ENCODE measurements around the gene TNFRSF13B. TPM values are rescaled to one million over a fixed set of nuclear protein-coding genes. Genes with fewer than 3 reads are reported as not detected.
"Not testable (repeated sequence)": the region's sequence is repeated elsewhere in the genome, so short reads cannot be mapped to it uniquely, and the experiment has no call there.

Gene TNFRSF13B
- polyA plus RNA-seq, 4 donors: not detected

GRCh38 chr17:16968786-16969185, 3.1 kb downstream of the TNFRSF13B start:
- no peak for DNase-seq (ENCODE audit: low read depth in 4 of 4, low spot score in 3 of 4)

GRCh38 chr17:16962804-16963203, 9.1 kb downstream of the TNFRSF13B start:
- no peak for DNase-seq (ENCODE audit: low read depth in 4 of 4, low spot score in 3 of 4)

DNA sequence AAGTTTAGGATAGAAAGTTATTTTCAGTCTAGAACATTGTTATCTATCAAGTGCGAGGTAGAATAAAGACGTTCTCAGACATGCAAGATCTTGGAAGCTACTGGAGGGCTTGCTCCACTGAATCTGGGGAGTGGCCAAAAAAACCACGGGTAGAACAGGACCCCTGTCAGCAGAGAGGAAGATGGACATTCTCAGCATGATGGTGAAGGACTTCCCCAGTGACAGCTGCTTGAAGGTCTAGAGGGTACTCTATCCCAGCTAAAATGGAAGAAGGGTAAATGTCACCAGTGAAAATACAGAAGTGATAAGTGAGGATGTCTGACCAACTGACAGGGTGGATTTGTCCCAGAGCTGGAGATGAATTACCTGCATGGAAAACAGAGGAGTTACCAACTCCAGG, 10.1 kb downstream of the TNFRSF13B start:
- no peak for DNase-seq (ENCODE audit: low read depth in 4 of 4, low spot score in 3 of 4)

DNA sequence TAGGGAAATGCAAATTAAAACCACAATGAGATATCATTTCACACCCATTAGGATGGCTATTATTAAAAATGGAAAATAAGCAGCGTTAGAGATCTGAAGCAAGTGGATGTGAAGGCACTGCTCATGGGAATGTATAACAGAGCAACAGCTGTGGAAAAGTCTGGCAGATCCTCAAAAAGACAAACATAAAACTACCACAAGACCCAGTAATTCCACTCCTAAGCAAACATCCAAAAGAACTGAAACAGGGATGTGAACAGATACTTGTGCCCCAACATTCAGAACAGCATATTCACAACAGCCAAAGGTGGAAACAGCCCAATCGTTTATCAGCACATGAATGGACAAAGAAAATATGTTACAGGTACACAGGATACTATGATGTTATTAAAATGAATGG, 10.9 kb downstream of the TNFRSF13B start:
- not testable (repeated sequence) for DNase-seq (ENCODE audit: low read depth in 4 of 4, low spot score in 3 of 4)

DNA sequence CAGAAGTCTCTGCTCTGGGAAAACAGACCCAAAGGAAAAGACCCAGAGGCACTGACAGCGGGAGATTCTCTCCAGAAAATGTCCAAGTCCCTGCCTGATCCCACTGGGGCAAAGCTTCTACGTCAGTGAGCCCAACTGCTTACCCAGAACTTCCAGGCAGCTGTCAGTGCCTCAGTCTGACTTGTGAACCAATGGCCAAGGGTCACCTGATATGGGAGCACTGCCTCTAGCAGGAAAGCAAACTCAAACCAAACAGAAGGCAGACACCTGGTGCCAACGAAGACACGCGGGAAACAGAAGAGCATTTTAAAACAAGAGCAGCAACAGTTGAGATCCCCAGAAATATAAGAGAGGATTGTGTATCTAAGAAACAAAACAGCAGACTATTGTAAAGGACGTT, 16.9 kb downstream of the TNFRSF13B start:
- not testable (repeated sequence) for DNase-seq (ENCODE audit: low read depth in 4 of 4, low spot score in 3 of 4)

DNA sequence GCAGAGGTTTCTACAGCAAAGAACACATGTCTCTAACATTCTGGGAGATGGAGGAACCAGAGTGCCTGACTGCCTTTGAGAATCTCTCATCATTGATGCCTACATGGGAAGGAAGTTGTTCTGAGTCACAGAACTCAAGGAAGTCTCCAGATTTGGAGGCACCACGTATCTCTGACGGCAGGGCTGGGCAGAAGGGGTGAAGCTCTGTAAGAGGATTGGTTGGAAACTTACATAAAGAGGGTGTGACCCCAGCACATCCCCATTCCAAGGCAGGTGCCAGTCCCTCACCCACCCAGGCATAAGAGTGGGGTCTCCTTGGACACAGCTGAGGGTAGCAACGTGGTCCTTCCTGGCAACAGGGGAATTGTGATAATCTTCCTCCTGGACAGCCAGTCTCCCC, 17.4 kb downstream of the TNFRSF13B start:
- no peak for DNase-seq (ENCODE audit: low read depth in 4 of 4, low spot score in 3 of 4)

GRCh38 chr17:16953841-16954240, 18.1 kb downstream of the TNFRSF13B start:
- no peak for DNase-seq (ENCODE audit: low read depth in 4 of 4, low spot score in 3 of 4)

DNA sequence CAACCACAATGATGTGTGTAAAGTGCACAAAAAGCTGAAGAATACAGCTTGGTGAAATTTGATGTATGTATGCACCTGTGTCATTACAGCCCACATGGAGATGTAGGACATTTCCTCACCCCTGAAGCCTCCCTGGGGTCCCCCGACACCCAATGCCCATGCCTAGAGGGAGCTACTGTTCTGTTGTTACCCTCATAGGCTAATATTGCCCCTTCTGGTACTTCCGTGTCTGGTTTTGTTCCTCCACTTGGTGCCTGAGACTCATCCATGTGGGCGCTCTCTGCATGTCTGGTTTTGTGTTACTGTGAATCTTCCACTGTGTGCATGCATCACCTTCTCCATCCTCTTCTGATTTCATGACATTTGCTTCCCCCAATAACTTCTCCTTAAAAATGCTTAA, 18.6 kb downstream of the TNFRSF13B start:
- no peak for DNase-seq (ENCODE audit: low read depth in 4 of 4, low spot score in 3 of 4)

DNA sequence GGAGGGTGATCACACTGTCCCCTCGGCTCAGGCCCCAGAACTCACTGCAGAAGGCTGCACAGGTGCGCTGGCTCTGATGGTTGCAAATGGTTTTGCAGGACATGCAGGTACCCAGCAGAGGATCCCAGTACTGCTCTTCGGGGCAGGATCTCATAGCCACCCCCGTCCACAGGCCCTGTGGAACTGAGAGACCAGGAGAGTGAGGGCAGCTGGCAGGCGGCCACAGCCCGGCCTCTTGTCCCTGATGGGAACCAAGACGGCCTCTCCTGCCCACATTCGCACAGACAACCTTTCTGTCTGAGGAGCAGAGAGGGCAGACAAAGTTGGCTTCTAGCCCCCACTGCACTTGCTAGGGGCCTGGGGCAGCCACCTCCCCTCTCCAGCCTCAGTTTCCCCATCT, 19.5 kb downstream of the TNFRSF13B start:
- DNase-seq (ENCODE audit: low read depth in 4 of 4, low spot score in 3 of 4): no peak

GRCh38 chr17:16950488-16950887, 21.4 kb downstream of the TNFRSF13B start:
- DNase-seq (ENCODE audit: low read depth in 4 of 4, low spot score in 3 of 4): no peak

DNA sequence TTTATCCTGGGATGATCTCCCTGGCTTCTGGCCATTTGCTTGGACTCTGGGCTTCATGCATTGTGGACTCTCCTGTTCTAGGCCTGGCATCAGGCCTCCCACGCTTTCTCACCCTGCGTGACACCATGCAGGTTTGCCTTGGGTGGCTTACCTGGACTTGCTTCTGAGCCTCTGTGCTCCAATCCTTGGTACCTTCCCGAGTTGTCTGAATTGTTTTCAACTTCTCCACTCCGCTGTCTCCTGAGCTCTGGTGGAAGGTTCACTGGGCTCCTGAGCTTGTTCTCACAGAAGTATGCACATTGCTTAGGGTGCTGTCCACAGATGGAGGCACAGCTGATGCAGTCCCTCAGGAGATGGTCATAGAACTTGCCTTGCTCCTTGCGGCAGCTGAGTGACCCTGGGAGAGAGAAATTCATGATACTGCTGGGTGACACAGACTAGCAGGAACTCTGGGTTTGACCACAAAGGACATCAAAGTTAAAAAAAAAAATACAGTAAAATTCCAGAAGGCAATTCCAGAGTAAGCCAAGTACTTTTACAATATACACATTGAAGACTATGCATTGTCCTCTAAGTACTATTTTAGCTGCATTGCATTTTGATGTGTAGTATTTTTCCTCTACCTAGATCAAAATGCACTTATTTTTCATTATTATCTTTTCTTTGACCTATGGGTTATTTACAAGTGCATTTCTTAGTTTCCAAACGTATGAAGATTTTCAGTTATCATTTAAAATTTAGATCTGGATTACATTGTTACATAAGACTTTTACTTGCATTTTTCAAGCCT, 23.1 kb downstream of the TNFRSF13B start:
- no peak for DNase-seq (ENCODE audit: low read depth in 4 of 4, low spot score in 3 of 4)

DNA sequence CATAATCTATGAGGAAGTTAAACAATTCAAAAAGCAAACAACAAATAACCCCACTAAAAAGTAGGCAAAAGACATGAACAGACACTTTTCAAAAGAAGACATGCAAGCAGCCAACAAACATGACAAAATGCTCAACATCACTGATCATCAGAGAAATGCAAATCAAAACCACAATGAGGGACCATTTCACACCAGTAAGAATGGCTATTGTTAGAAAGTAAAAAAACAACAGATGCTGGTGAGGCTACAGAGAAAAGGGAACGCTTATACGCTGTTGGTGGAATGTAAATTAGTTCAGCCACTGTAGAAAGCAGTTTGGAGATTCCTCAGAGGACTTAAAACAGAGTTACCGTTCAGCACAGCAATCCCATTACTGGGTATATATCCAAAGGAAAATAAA, 24.4 kb downstream of the TNFRSF13B start:
- no peak for DNase-seq (ENCODE audit: low read depth in 4 of 4, low spot score in 3 of 4)

DNA sequence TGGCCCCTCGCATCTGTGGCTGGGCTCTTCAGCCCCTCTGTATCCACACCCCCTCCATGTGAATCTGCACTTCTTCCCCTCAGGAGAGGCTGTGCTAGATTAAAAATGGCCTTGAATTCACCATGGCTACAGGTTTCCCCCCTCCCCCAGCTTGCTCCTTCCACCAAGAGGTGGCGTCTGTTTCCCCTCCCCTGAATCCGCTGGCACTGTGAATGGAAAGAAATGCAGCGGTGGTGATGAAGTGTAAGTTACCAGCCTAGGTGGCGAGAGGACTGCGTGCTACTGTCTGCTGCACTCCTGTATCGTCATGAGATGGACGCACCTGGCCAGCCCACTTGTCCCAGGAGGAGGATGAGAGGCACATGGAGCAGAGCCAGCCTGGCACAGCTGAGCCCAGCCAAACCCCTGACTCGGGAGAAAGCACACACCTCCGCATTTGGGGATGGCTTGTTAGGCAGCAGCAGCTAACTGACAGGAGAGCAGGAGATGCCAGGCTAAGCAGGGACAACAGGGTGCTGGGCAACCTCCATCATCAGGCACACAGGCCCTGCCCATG, 26.2 kb downstream of the TNFRSF13B start:
- no peak for DNase-seq (ENCODE audit: low read depth in 4 of 4, low spot score in 3 of 4)

DNA sequence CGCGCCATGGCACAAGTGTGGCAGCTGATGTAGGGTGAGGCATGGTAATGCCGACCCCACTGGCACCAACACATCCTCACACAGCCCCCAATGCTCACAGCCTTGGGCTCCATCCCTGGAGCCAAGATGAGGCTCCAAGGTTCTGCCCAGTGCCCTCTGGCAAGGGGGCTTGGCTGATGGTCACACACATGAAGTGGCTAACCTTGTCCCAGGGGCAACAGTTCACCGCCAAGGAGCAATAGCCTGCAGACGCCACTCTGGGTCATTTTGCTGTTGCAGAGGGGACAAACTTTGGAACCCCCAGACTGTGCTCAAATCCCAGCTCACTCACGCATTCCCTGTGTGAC, 26.8 kb downstream of the TNFRSF13B start:
- DNase-seq (ENCODE audit: low read depth in 4 of 4, low spot score in 3 of 4): no peak

- no peak for DNase-seq (ENCODE audit: low read depth in 4 of 4, low spot score in 3 of 4)
Observed at GRCh38 chr17:16944334-16945135, 27.4 kb downstream of the TNFRSF13B start.

DNA sequence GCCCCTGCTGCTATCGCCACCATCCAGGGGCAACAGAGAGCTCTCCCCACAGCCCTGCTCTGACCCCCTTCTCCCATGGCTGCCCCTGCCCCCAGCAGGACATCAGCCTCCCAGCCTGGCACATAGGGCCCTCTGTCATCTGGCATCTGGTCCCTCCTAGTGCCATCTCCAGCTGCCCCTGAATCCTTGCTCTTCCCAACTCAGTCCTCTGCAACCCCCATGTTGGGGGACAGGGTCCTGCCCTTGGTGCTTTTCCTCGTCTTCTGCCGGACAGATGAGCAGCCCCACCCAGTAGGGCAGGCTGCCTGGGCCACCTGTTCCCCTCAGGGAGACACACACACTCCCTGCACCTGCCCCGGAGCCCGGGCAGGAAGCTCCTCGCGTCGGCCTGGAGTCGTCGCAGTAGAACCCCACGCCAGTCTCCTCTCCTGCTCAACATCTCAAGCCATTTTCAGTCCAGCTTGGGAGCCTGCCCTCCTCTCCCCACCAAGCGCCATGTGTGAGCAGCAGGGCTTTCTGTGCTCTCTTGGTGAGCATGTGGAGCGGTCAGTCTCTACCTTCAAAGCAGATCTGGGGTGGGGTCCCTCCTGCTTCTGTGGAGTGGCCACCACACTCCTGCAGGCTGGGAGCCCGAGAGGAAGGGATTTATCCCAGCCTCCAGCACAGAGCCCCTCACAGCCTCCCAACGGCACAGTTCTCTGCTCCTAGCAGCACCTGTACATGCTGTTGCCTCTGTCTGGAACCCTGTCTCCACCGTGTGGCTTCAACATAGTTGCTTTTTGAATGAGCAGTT, 28.2 kb downstream of the TNFRSF13B start:
- no peak for DNase-seq (ENCODE audit: low read depth in 4 of 4, low spot score in 3 of 4)

DNA sequence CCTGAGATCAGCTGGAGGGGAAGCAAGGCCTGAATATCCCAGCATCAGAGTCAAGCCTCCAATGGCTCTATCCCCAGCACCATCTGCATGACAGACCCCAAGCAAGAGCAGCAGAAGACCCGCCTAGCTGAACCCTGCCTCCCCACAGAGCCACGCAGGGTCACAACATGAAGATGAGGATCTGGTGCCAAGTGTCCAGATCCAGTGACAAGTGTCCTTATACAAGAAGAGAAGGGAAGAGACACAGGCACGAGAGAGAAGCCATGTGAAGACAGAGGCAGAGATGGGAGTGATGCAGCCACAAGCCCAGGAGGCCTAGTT, 28.9 kb downstream of the TNFRSF13B start:
- no peak for DNase-seq (ENCODE audit: low read depth in 4 of 4, low spot score in 3 of 4)

DNA sequence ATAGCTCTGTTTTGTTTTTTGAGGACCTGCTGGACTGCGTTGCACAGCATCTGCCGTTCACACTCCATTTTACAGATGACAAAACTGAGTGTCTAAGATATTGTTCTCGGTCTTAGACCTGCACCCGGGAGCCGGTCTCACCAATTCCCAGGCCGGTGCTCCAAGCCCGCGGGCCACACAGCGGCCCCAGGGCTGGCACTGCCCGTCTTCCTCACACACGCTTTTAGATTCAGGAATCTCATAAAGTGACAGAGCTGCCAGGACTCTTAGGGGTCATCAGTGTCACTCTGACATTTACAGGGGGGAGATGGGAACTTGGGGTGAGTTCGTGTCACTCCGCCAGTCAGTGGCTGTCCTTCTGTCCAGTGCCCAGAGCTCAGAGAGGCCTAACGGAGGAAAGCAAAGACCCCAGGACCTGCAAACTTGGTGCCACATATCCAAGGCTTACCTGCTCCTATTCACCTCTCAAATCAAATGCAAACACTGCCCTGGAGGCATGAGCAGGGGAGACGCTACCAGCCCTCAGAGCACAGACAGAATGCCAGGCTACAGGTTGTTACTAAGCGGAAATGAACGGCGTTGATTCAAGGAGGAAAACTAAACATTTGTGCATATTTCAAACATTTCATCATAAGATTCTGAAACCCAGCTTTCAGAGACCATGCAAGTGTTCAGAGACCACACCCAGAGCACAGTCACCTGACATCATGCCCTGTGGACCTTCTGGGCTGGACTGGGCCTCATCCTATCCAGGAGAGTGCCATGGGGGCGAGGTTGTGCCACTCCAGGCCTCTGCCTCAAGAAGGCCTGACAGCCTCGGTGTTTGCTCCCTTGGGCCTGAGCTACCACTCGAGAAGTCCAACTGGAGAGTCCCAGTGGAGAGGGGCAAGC, 29.5 kb downstream of the TNFRSF13B start:
- no peak for DNase-seq (ENCODE audit: low read depth in 4 of 4, low spot score in 3 of 4)

- DNase-seq (ENCODE audit: low read depth in 4 of 4, low spot score in 3 of 4): no peak
Observed at GRCh38 chr17:16941072-16942036, 30.6 kb downstream of the TNFRSF13B start.

All from left renal pelvis (tissue), 4 donors.